GM19043 (cell line): Measurements from ENCODE around the gene NUP98.
A peak's percentile ranks its signal among the peaks of the same experiment; 100 is the strongest.

Source experiments
- ATAC-seq: cut with Tn5 transposase; IDR thresholded peaks from one replicate; pipeline ENCODE4 v1.9.1; 2021; ENCODE audit warnings: low read depth; ENCODE audit not compliant: unreplicated experiment

NUP98 gene

GRCh38 chr11:3797329-3798090 is at the start of gene NUP98:
Gene NUP98 (minus strand): TSS chr11:3797554. CDS start chr11:3782117, 15,437 bp downstream.
- ATAC-seq = peak; percentile 90

GRCh38 chr11:3845670-3846069 is 48.3 kb upstream of the NUP98 start:
- ATAC-seq = no peak

GRCh38 chr11:3845246-3845645 is 47.9 kb upstream of the NUP98 start:
- no peak for ATAC-seq

GRCh38 chr11:3843326-3843725 is 46.0 kb upstream of the NUP98 start:
- no peak for ATAC-seq

GRCh38 chr11:3841426-3842350 is 44.3 kb upstream of the NUP98 start:
- peak; percentile 48 for ATAC-seq

GRCh38 chr11:3840870-3841425 is 43.6 kb upstream of the NUP98 start, which contains the start of gene RHOG:
Gene RHOG (minus strand): TSS chr11:3840959. CDS start chr11:3828138, 12,821 bp downstream.
- peak; percentile 40 for ATAC-seq

GRCh38 chr11:3840004-3840869 is 42.9 kb upstream of the NUP98 start:
- ATAC-seq = no peak

- no peak for ATAC-seq
Measured at GRCh38 chr11:3838504-3838903, 41.1 kb upstream of the NUP98 start.

GRCh38 chr11:3837793-3838192 is 40.4 kb upstream of the NUP98 start:
- no peak for ATAC-seq

GRCh38 chr11:3836903-3837302 is 39.5 kb upstream of the NUP98 start:
- no peak for ATAC-seq

GRCh38 chr11:3835751-3836150 is 38.4 kb upstream of the NUP98 start:
- no peak for ATAC-seq

GRCh38 chr11:3834664-3835461 is 37.5 kb upstream of the NUP98 start:
- no peak for ATAC-seq

GRCh38 chr11:3834349-3834663 is 37.0 kb upstream of the NUP98 start:
- ATAC-seq = no peak

GRCh38 chr11:3833449-3833848 is 36.1 kb upstream of the NUP98 start:
- ATAC-seq = no peak

GRCh38 chr11:3832816-3833215 is 35.5 kb upstream of the NUP98 start:
- ATAC-seq = no peak

GRCh38 chr11:3831378-3832239 is 34.3 kb upstream of the NUP98 start:
- ATAC-seq = no peak

GRCh38 chr11:3830730-3831129 is 33.4 kb upstream of the NUP98 start:
- ATAC-seq = no peak

GRCh38 chr11:3830088-3830487 is 32.7 kb upstream of the NUP98 start:
- no peak for ATAC-seq
